CD4-positive, CD25-positive, alpha-beta regulatory T cell (primary cell): ENCODE measurements around the gene MAN2A1. TPM values are rescaled to one million over a fixed set of nuclear protein-coding genes. Genes with fewer than 3 reads are reported as not detected.
"Not testable (repeated sequence)": the region's sequence is repeated elsewhere in the genome, so short reads cannot be mapped to it uniquely, and the experiment has no call there.

Source experiments
- ATAC-seq, 2 donors: fragments of 150-1000 bp; cut with Tn5 transposase; one replicate each; pipeline ENCODE4 v1.10.0; 2021; ENCODE audit warnings: low read depth in 2 of 2, moderate number of reproducible peaks in 2 of 2, moderate library complexity in 1 of 2
- DNase-seq, 3 donors: peaks; one replicate each; pipeline versions ENCODE4 v3.0.0 to v3.0.0-alpha.2; 2012 to 2022; ENCODE audit warnings: mixed read lengths in 1 of 3
- H3K27ac ChIP-seq: one replicate; pipeline ENCODE4 v1.7.0; 2013; ENCODE audit warnings: mild to moderate bottlenecking, low read length; ENCODE audit not compliant: insufficient read depth, poor library complexity, severe bottlenecking
- H3K27me3 ChIP-seq: one replicate; pipeline ENCODE4 v1.7.0; 2013; ENCODE audit warnings: low read length; ENCODE audit not compliant: control insufficient read depth, insufficient read depth
- H3K36me3 ChIP-seq: one replicate; pipeline ENCODE4 v1.7.0; 2013; ENCODE audit warnings: mild to moderate bottlenecking, low read length, moderate library complexity; ENCODE audit not compliant: control insufficient read depth, insufficient read depth
- H3K4me1 ChIP-seq: 2 replicates; pipeline ENCODE4 v1.7.0; 2013; ENCODE audit warnings: mild to moderate bottlenecking, low read length; ENCODE audit not compliant: insufficient read depth, control insufficient read depth, poor library complexity, severe bottlenecking
- H3K4me3 ChIP-seq: one replicate; pipeline ENCODE4 v1.7.0; 2013; ENCODE audit warnings: low read depth, mild to moderate bottlenecking, low read length, moderate library complexity
- H3K9me3 ChIP-seq, 2 experiments: 1 replicate in 1 of 2; 2 replicates in 1 of 2; pipeline ENCODE4 v1.7.0; 2013; ENCODE audit warnings: low read length in 2 of 2, mild to moderate bottlenecking in 1 of 2, moderate library complexity in 1 of 2; ENCODE audit not compliant: control insufficient read depth in 2 of 2
- H3K27ac Mint-ChIP-seq, 3 donors: one replicate each; pipeline ENCODE4 v1.8.0; 2020 to 2022; ENCODE audit warnings: mild to moderate bottlenecking in 3 of 3, mixed read lengths in 3 of 3, moderate library complexity in 2 of 3
- H3K27me3 Mint-ChIP-seq: one replicate; pipeline ENCODE4 v1.8.0; 2022; ENCODE audit warnings: mild to moderate bottlenecking, mixed read lengths
- H3K36me3 Mint-ChIP-seq: one replicate; pipeline ENCODE4 v1.8.0; 2020; ENCODE audit warnings: mixed read lengths
- H3K4me1 Mint-ChIP-seq, 4 donors: one replicate each; pipeline ENCODE4 v1.8.0; 2020 to 2022; ENCODE audit warnings: mixed read lengths in 4 of 4, mild to moderate bottlenecking in 1 of 4
- H3K4me3 Mint-ChIP-seq, 4 donors: one replicate each; pipeline ENCODE4 v1.8.0; 2020 to 2022; ENCODE audit warnings: mild to moderate bottlenecking in 4 of 4, mixed read lengths in 4 of 4, moderate library complexity in 3 of 4
- H3K9me3 Mint-ChIP-seq, 7 donors: one replicate each; pipeline ENCODE4 v1.8.0; 2020 to 2022; ENCODE audit warnings: mixed read lengths in 7 of 7, mild to moderate bottlenecking in 3 of 7, moderate library complexity in 2 of 7
- polyA plus RNA-seq, 4 donors: library from polyadenylated mRNA; unstranded; fragments of 300-500 nt; fragmentation: Illumina TruSeq; gene quantifications; one replicate each; pipeline ENCODE4 v1.2.3, GENCODE V29; 2021
- total RNA-seq: library from RNA; stranded (reverse); gene quantifications from one replicate; pipeline ENCODE4 v1.2.3, GENCODE V29; 2022

The MAN2A1 gene
- total and polyA plus RNA-seq, 5 donors from 2014 or later: 20.7 to 71.5 (median 21.3) TPM

DNA sequence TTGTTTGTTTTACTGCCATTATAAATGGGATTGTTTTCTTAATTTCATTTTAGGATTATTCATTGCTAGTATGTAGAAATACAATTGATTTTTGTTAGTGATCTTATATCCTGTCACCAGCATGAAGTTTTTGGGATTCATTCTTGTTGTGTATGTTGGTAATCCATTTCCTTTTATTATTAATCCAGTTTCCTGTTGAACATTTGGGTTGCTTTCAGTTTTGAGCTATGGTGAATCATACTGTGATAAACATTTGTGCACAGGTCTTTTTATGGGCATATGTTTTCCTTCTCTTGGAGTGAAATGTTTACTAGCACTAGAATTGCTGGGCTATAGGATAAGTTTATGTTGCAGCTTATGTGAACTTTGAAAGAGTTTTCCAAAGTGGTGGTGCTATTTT is 69.6 kb downstream of the MAN2A1 start:
- Histone ChIP-seq H3K36me3 (peaks cover 32% of the 10 kb centered on the region), H3K4me1 (peaks cover 3% of the 10 kb centered on the region), H3K27me3 (no peaks in the 10 kb centered on the region), H3K27ac (no peak overlapping the region), H3K9me3 (no peaks in the 10 kb centered on the region), H3K4me3 (no peak overlapping the region)
- Mint-ChIP-seq H3K27me3 (no peaks in the 10 kb centered on the region), H3K27ac (peak overlapping the region in 1 of 3 donors; percentile 5), H3K36me3 (peaks cover 52% of the 10 kb centered on the region), H3K9me3 (peaks cover 0 to 13% (median 4%) of the 10 kb centered on the region in 7 donors), H3K4me3 (no peak overlapping the region), H3K4me1 (peaks cover 16 to 37% (median 25%) of the 10 kb centered on the region in 4 donors)
- DNase-seq (peak in 1 of 3 donors; percentile 5), ATAC-seq (no peak)

DNA sequence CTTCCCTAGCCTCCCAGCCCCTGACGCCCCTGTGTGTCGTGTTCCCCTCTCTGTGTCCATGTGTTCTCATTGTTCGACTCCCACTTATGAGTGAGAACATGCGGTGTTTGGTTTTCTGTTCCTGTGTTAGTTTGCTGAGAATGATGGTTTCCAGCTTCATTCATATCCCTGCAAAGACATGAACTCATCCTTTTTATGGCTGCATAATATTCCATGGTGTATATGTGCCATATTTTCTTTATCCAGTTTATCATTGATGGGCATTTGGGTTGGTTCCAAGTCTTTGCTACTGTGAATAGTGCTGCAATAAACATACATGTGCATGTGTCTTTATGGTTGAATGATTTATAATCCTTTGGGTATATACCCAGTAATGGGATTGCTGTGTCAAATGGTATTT is 70.4 kb downstream of the MAN2A1 start:
- not testable (repeated sequence) for ATAC-seq, H3K27ac Mint-ChIP-seq
- H3K4me3 Mint-ChIP-seq: peak overlapping the region in 1 of 4 donors; percentile 29

DNA sequence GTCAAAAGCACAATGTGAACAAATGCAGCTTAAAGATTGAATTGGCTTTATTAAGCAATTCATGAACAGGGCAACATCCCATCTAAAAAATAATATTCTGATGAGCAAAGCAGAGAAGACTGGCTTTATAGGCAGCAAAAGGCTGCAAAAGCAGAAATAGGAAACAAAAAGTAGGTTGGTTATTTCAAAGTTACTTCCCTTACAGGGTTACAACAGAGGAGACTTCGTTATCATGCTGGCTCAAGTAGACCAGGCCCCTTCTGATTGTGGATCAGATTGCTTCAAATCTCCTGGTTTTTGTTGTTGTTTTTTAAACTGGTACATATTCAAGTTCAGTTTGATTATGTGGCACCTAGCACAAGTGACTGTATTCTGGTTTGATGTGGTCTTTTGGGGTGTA is 73.1 kb downstream of the MAN2A1 start:
- H3K4me3 Mint-ChIP-seq: no peak overlapping the region
- H3K4me1 Mint-ChIP-seq: peaks cover 20 to 36% (median 31%) of the 10 kb centered on the region in 4 donors
- Histone ChIP-seq H3K9me3 (no peaks in the 10 kb centered on the region), H3K27me3 (no peaks in the 10 kb centered on the region), H3K4me1 (peaks cover 3% of the 10 kb centered on the region), H3K36me3 (peaks cover 24% of the 10 kb centered on the region), H3K27ac (no peak overlapping the region), H3K4me3 (no peak overlapping the region)
- H3K27me3 Mint-ChIP-seq: no peaks in the 10 kb centered on the region
- ATAC-seq (no peak), DNase-seq (no peak)
- peaks cover 51% of the 10 kb centered on the region for H3K36me3 Mint-ChIP-seq
- H3K27ac Mint-ChIP-seq: peak overlapping the region in 1 of 3 donors; percentile 32
- peaks cover 0 to 13% (median 4%) of the 10 kb centered on the region in 7 donors for H3K9me3 Mint-ChIP-seq

More for the DNA sequence above, 70.4 kb downstream of the MAN2A1 start:
- not testable (repeated sequence) for DNase-seq, H3K9me3 ChIP-seq, H3K27ac ChIP-seq, H3K27me3 ChIP-seq, H3K4me3 ChIP-seq, H3K4me1 ChIP-seq, H3K27me3 Mint-ChIP-seq
- peaks cover 17 to 38% (median 26%) of the 10 kb centered on the region in 4 donors for H3K4me1 Mint-ChIP-seq
- H3K9me3 Mint-ChIP-seq: peaks cover 0 to 13% (median 4%) of the 10 kb centered on the region in 7 donors
- H3K36me3 Mint-ChIP-seq: peaks cover 53% of the 10 kb centered on the region
- H3K36me3 ChIP-seq: peaks cover 31% of the 10 kb centered on the region

DNA sequence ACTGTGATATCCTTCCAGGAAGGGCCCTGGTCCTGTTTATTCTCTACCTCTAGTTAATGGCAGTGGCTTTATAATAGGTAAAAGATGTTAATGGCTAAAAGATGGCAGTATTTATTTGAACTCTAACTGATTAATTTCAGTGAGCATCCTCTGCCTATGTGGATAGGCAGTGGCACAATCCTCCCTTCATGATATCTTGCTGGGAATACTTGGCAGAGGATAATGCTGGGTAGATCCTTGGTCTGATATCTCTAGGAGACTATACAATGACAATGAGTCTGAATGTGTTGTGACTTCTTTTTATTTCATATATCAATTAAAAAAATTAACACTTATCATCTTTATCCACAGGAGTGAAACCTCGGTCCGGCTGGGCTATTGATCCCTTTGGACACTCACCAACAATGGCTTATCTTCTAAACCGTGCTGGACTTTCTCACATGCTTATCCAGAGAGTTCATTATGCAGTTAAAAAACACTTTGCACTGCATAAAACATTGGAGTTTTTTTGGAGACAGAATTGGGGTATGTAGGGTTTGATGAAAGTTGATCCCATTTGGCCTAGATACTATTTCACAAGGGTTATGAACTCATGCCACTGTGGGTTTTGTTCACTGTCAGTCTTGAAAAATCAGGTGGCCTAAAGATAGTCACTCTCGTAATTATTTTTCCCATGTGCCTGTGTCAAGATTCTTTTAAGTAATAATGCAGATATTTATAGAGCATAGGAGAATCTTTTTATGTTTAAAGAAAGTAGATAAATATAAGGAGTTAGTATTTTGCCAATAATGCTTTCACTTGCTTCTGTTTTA is 77.7 kb downstream of the MAN2A1 start:
- Histone ChIP-seq H3K4me1 (no peaks in the 10 kb centered on the region), H3K27ac (no peak overlapping the region), H3K36me3 (peaks cover 54% of the 10 kb centered on the region), H3K27me3 (no peaks in the 10 kb centered on the region), H3K9me3 (no peaks in the 10 kb centered on the region), H3K4me3 (no peak overlapping the region)
- Mint-ChIP-seq H3K27me3 (no peaks in the 10 kb centered on the region), H3K9me3 (peaks cover 0 to 4% (median under 1%) of the 10 kb centered on the region in 7 donors), H3K4me1 (peaks cover 2 to 28% (median 16%) of the 10 kb centered on the region in 4 donors), H3K36me3 (peaks cover 55% of the 10 kb centered on the region), H3K4me3 (no peak overlapping the region), H3K27ac (peak overlapping the region in 1 of 3 donors; percentile 51)
- ATAC-seq: no peak
- DNase-seq: no peak

DNA sequence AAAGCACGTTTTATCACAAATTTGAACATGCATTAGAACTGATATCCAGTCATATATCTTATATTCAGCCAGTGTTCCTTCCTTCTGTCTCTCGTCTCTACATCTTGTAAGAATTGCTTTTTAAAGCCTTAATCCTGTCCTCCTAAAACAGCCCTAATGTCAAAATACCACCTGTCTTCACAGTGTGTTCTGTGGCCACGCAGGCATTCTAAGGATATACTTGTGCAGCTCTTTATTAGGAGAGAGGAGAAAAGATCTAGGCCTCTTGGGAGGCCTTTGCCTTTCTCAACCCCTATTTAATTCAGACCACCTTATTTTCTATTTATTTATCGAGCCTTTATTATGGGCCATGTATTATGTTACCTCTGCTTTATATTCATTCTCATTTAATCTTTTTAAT is 78.3 kb downstream of the MAN2A1 start:
- H3K27ac ChIP-seq: no peak overlapping the region
- H3K36me3 ChIP-seq: peaks cover 54% of the 10 kb centered on the region
- Mint-ChIP-seq H3K4me1 (peaks cover 0 to 24% (median 15%) of the 10 kb centered on the region in 4 donors), H3K27ac (no peak overlapping the region), H3K9me3 (peaks cover 0 to 4% (median 0%) of the 10 kb centered on the region in 7 donors), H3K36me3 (peaks cover 49% of the 10 kb centered on the region), H3K4me3 (no peak overlapping the region), H3K27me3 (no peaks in the 10 kb centered on the region)
- H3K4me3 ChIP-seq: no peak overlapping the region
- H3K9me3 ChIP-seq: no peaks in the 10 kb centered on the region
- H3K27me3 ChIP-seq: no peaks in the 10 kb centered on the region
- ATAC-seq: no peak
- no peaks in the 10 kb centered on the region for H3K4me1 ChIP-seq
- no peak for DNase-seq

DNA sequence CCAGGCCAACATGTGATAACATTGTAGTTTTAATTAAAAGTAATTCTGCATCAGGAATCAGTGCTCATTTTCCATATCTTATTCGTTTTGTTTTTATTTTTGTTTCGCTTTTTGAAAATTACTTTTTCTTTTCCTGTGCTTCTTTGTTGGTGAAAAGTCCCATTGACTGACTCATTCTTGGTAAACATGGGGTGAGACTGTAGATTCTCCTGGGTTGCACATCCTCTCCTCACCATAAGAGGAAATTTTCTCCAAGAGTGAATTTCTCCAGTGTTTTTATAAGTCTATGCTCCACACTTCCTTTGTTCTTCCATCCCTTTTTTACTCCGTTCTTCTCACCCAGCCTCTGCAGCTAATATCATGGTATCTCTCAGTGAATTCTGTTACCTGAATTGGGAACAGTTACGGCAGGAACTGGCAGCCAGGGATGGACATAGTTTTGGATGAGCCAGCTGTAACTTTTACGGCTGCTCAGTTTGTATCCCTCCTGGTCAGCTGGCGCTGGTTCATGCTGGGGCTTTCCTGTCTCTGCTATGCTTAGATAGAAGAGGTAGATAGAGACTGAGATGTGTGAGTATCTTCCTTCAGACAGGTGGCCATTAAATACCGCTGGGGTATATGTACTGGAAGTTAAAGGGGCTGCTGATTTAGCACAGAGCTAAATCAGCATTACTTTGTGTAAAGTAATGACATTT is 80.0 kb downstream of the MAN2A1 start:
- no peak overlapping the region for H3K4me3 ChIP-seq
- no peak for DNase-seq
- H3K4me1 ChIP-seq: no peaks in the 10 kb centered on the region
- Mint-ChIP-seq H3K4me3 (no peak overlapping the region), H3K27ac (peak overlapping the region in 1 of 3 donors; percentile 65), H3K9me3 (peaks cover 0 to 4% (median 0%) of the 10 kb centered on the region in 7 donors), H3K4me1 (peaks cover 5 to 29% (median 16%) of the 10 kb centered on the region in 4 donors), H3K27me3 (no peaks in the 10 kb centered on the region), H3K36me3 (peaks cover 47% of the 10 kb centered on the region)
- no peak for ATAC-seq
- H3K27ac ChIP-seq: no peak overlapping the region
- H3K9me3 ChIP-seq: no peaks in the 10 kb centered on the region
- no peaks in the 10 kb centered on the region for H3K27me3 ChIP-seq
- H3K36me3 ChIP-seq: peaks cover 56% of the 10 kb centered on the region

DNA sequence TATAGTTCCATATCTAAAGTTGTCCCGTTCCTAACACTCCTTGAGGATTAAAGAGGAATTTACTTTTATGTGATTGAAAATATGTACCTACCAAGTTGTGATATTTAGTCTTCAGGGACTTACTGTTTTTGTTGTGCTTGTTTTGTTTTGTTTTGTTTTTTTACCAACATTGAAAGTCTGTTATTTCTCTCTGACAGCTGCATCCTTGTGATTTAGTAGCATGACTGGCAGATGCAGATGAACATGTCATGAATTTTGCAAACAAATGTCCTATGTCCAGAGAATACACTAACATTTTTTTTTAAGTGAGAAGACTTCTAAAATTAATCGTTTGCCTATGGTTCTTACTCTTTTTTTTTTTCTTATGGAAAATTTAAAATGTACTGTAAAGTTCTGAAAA is 85.4 kb downstream of the MAN2A1 start:
- Mint-ChIP-seq H3K36me3 (peaks cover 31% of the 10 kb centered on the region), H3K27ac (no peak overlapping the region)
- no peak for ATAC-seq

More for the DNA sequence above, 85.4 kb downstream of the MAN2A1 start:
- Histone ChIP-seq H3K9me3 (no peaks in the 10 kb centered on the region), H3K4me3 (no peak overlapping the region), H3K27me3 (no peaks in the 10 kb centered on the region), H3K36me3 (peaks cover 45% of the 10 kb centered on the region), H3K4me1 (no peaks in the 10 kb centered on the region), H3K27ac (no peak overlapping the region)
- H3K4me3 Mint-ChIP-seq: no peak overlapping the region
- no peaks in the 10 kb centered on the region for H3K27me3 Mint-ChIP-seq
- DNase-seq: no peak
- peaks cover 12 to 14% (median 13%) of the 10 kb centered on the region in 4 donors for H3K4me1 Mint-ChIP-seq
- no peaks in the 10 kb centered on the region for H3K9me3 Mint-ChIP-seq
